ENCODE results near the gene ZNF574.

The ZNF574 gene

DNA sequence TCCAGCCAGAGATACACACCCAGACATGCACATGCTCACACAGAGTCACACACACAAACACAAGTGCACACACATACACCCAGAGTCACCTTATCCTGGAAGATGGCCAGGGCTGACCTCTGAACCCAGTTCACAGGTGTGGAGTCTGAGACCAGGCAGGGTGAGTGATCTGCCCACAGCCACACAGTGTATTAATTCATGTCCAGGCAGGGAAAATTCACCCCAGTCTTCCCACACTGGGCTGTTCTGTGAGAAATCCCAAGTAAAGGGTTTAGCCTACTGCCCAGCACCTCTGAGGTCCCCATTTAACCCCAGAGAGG is 54.2 kb downstream of the ZNF574 start:
- DNase-seq = no peak
